DMS53 treated with DMSO at 0.1 percent for 48 hours (cell line): ENCODE results near the gene CD248.
"Not testable (repeated sequence)": the region's sequence is repeated elsewhere in the genome, so short reads cannot be mapped to it uniquely, and the experiment has no call there.

Experiments
- DNase-seq: peaks from one replicate; lab custom pipeline; 2025; ENCODE audit not compliant: unreplicated experiment; lab: John Stamatoyannopoulos, UW

CD248 gene

GRCh38 chr11:66316849-66317251 lies at the start of gene CD248:
Gene CD248 (minus strand): TSS chr11:66317044. CDS start chr11:66317027, 17 bp downstream.
- no peak for DNase-seq

- no peak for DNase-seq
Measured at GRCh38 chr11:66365711-66366619, 49.1 kb upstream of the CD248 start.

GRCh38 chr11:66365166-66365565 lies 48.3 kb upstream of the CD248 start:
- no peak for DNase-seq

GRCh38 chr11:66363805-66364535 lies 47.1 kb upstream of the CD248 start:
- DNase-seq: no peak

- no peak for DNase-seq
Measured at GRCh38 chr11:66363187-66363601, 46.4 kb upstream of the CD248 start.

GRCh38 chr11:66362481-66363147 lies 45.8 kb upstream of the CD248 start:
- DNase-seq: no peak

GRCh38 chr11:66361502-66361941 lies 44.7 kb upstream of the CD248 start:
- no peak for DNase-seq

GRCh38 chr11:66360406-66361073 lies 43.7 kb upstream of the CD248 start:
- DNase-seq: no peak

GRCh38 chr11:66359662-66360087 lies 42.8 kb upstream of the CD248 start:
- DNase-seq: no peak

GRCh38 chr11:66350560-66351235 lies 33.9 kb upstream of the CD248 start:
- DNase-seq: not testable (repeated sequence)

- no peak for DNase-seq
Measured at GRCh38 chr11:66349084-66349386, 32.2 kb upstream of the CD248 start.

GRCh38 chr11:66347425-66348276 lies 30.8 kb upstream of the CD248 start, which contains the start of gene B4GAT1:
Gene B4GAT1 (minus strand): TSS chr11:66347629. CDS start chr11:66347545, 84 bp downstream.
- peak; percentile 84 for DNase-seq

- no peak for DNase-seq
Measured at GRCh38 chr11:66346476-66347424, 29.9 kb upstream of the CD248 start.

GRCh38 chr11:66345316-66345649 lies 28.4 kb upstream of the CD248 start:
- DNase-seq: no peak

- DNase-seq: peak; percentile 97
Measured at GRCh38 chr11:66344550-66345315, 27.9 kb upstream of the CD248 start, which contains the start of gene BRMS1. Gene BRMS1 (minus strand): TSS chr11:66345104. CDS start chr11:66342234, 2,870 bp downstream.

GRCh38 chr11:66343176-66343575 lies 26.3 kb upstream of the CD248 start:
- DNase-seq: no peak

- no peak for DNase-seq
Measured at GRCh38 chr11:66341502-66342126, 24.8 kb upstream of the CD248 start.
